GM23338 (cell line): ENCODE results near the gene CAMTA1. TPM values are rescaled to one million over a fixed set of nuclear protein-coding genes. Genes with fewer than 3 reads are reported as not detected.

ENCODE experiments used
- ATAC-seq: fragments of 200-7000 bp; cut with Tn5 transposase; 3 replicates; pipeline ENCODE4 v1.9.1; 2020
- DNase-seq: peaks from one replicate; pipeline ENCODE4 v3.0.0-alpha.2; 2015; ENCODE audit warnings: low spot score
- H2AFZ ChIP-seq: fragments of 200-600 bp; sonication (generic); 2 replicates; pipeline ENCODE4 v1.8.0; 2016; ENCODE audit warnings: antibody characterized with exemption, mild to moderate bottlenecking, moderate library complexity
- H3F3A ChIP-seq: fragments of 200-600 bp; sonication (generic); replicated peaks from 2 replicates; pipeline ENCODE4 v1.8.0; 2017; ENCODE audit warnings: antibody characterized with exemption, mixed run types, low read depth
- H3K27ac ChIP-seq: fragments of 200-600 bp; sonication (generic); 2 replicates; pipeline ENCODE4 v1.6.1; 2016; ENCODE audit warnings: low read depth
- H3K27me3 ChIP-seq: fragments of 200-600 bp; sonication (generic); 2 replicates; pipeline ENCODE4 v1.8.0; 2016; ENCODE audit warnings: mild to moderate bottlenecking, mixed run types, moderate library complexity; ENCODE audit not compliant: insufficient read depth
- H3K36me3 ChIP-seq: fragments of 200-600 bp; sonication (generic); 2 replicates; pipeline ENCODE4 v1.8.0; 2016; ENCODE audit warnings: mild to moderate bottlenecking; ENCODE audit not compliant: insufficient read depth
- H3K4me1 ChIP-seq: fragments of 200-600 bp; sonication (generic); 2 replicates; pipeline ENCODE4 v1.8.0; 2016; ENCODE audit warnings: mild to moderate bottlenecking, moderate library complexity; ENCODE audit not compliant: insufficient read depth
- H3K4me2 ChIP-seq: fragments of 200-600 bp; sonication (generic); 2 replicates; pipeline ENCODE4 v1.7.1; 2017; ENCODE audit warnings: mixed run types
- H3K4me3 ChIP-seq: fragments of 200-600 bp; sonication (generic); 2 replicates; pipeline ENCODE4 v1.6.1; 2016; ENCODE audit warnings: mixed run types
- H3K79me2 ChIP-seq: fragments of 200-600 bp; sonication (generic); replicated peaks from 2 replicates; pipeline ENCODE4 v1.8.0; 2017; ENCODE audit warnings: mild to moderate bottlenecking; ENCODE audit not compliant: insufficient read depth
- H3K9me2 ChIP-seq: fragments of 200-600 bp; sonication (generic); 2 replicates; pipeline ENCODE4 v1.8.0; 2017; ENCODE audit not compliant: insufficient read depth
- H4K20me1 ChIP-seq: fragments of 200-600 bp; sonication (generic); replicated peaks from 2 replicates; pipeline ENCODE4 v1.8.0; 2017; ENCODE audit warnings: mild to moderate bottlenecking; ENCODE audit not compliant: insufficient read depth
- H3K27ac Mint-ChIP-seq: 2 replicates; pipeline ENCODE4 v1.8.0; 2020; ENCODE audit warnings: inconsistent platforms, mild to moderate bottlenecking, moderate library complexity, mixed read lengths
- H3K27me3 Mint-ChIP-seq: 3 replicates; pipeline ENCODE4 v1.8.0; 2022; ENCODE audit warnings: low read depth, mild to moderate bottlenecking, moderate library complexity, mixed read lengths, inconsistent platforms; ENCODE audit not compliant: insufficient read depth, poor library complexity
- H3K36me3 Mint-ChIP-seq: 3 replicates; pipeline ENCODE4 v1.8.0; 2021; ENCODE audit warnings: low read depth, mild to moderate bottlenecking, inconsistent platforms, moderate library complexity, mixed read lengths
- H3K4me1 Mint-ChIP-seq: 3 replicates; pipeline ENCODE4 v1.8.0; 2020; ENCODE audit warnings: mild to moderate bottlenecking, inconsistent platforms, mixed read lengths
- H3K4me3 Mint-ChIP-seq: 3 replicates; pipeline ENCODE4 v1.8.0; 2021; ENCODE audit warnings: moderate library complexity, mild to moderate bottlenecking, inconsistent platforms, mixed read lengths
- H3K9me3 Mint-ChIP-seq: 3 replicates; pipeline ENCODE4 v1.8.0; 2020; ENCODE audit warnings: moderate library complexity, mild to moderate bottlenecking, inconsistent platforms, mixed read lengths
- CREB1 ChIP-seq: fragments of 250-450 bp; sonication (Bioruptor Pico); IDR thresholded peaks from 2 replicates; pipeline ENCODE4 v1.5.0; 2020; ENCODE audit warnings: low read depth, mild to moderate bottlenecking, moderate library complexity
- ETS1 ChIP-seq: IDR thresholded peaks from 2 replicates; pipeline ENCODE4 v1.6.1; 2016; ENCODE audit warnings: antibody characterized with exemption
- EZH2 ChIP-seq: fragments of 200-600 bp; sonication (generic); IDR thresholded peaks from one replicate; pipeline ENCODE4 v1.8.0; 2017; ENCODE audit warnings: antibody characterized with exemption, mild to moderate bottlenecking, low read depth; ENCODE audit not compliant: unreplicated experiment
- REST ChIP-seq: IDR thresholded peaks from one replicate; pipeline ENCODE4 v1.6.1; 2018; ENCODE audit warnings: antibody characterized with exemption; ENCODE audit not compliant: unreplicated experiment
- ZNF114 ChIP-seq: fragments of 250-450 bp; sonication (Bioruptor Pico); IDR thresholded peaks from 2 replicates; pipeline ENCODE4 v1.5.0; 2020; ENCODE audit warnings: mild to moderate bottlenecking, moderate library complexity
- ZNF462 ChIP-seq: fragments of 250-450 bp; sonication (Bioruptor Pico); IDR thresholded peaks from 2 replicates; pipeline ENCODE4 v1.5.0; 2020; ENCODE audit warnings: mild to moderate bottlenecking, moderate library complexity
- polyA plus RNA-seq: library from polyadenylated mRNA; unstranded; fragments of >200 nt; fragmentation: Nextera tagmentation; extraction: Ambion mirVana; gene quantifications from 2 replicates; pipeline ENCODE4 v1.2.1, GENCODE V29; 2016
- total RNA-seq: library from RNA; depleted of rRNA; stranded (reverse); fragments of >200 nt; shearing (Covaris generic); gene quantifications from 2 replicates; pipeline ENCODE4 v1.2.3, GENCODE V29; 2014
- TF ChIP-seq, protein P1 (sequence below), 2 experiments: fragments of 200-600 bp in 1 of 2; sonication (generic) in 1 of 2; conservative IDR thresholded peaks; 2 replicates each; pipeline versions ENCODE4 v1.5.1 to v1.6.1; 2016 to 2017; ENCODE audit warnings: antibody characterized with exemption in 2 of 2, low read depth in 2 of 2, mild to moderate bottlenecking in 2 of 2, moderate library complexity in 1 of 2

Gene CAMTA1
- total and polyA plus RNA-seq, 2 experiments from 2014 or later: 115 to 519 TPM

- H3K4me1 Mint-ChIP-seq: peaks cover 56% of the 10 kb centered on the region
- no peak overlapping the region for H3K27ac Mint-ChIP-seq
- Histone ChIP-seq H3K27ac (no peak overlapping the region), H3F3A (no peaks in the 10 kb centered on the region), H3K36me3 (no peaks in the 10 kb centered on the region), H3K4me2 (no peak overlapping the region), H3K79me2 (no peaks in the 10 kb centered on the region), H3K4me1 (peaks cover 26% of the 10 kb centered on the region), H4K20me1 (no peaks in the 10 kb centered on the region), H3K27me3 (no peaks in the 10 kb centered on the region), H3K9me2 (no peaks in the 10 kb centered on the region), H2AFZ (no peak overlapping the region), H3K4me3 (no peak overlapping the region)
- peaks cover 16% of the 10 kb centered on the region for H3K27me3 Mint-ChIP-seq
- peaks cover 4% of the 10 kb centered on the region; the same call in 2 of the 3 replicates for H3K9me3 Mint-ChIP-seq
- no peak overlapping the region for H3K4me3 Mint-ChIP-seq
- no peak for ATAC-seq
- TF ChIP-seq ZNF114 (CRISPR knock-in tag) (no peak), EZH2 (no peak), REST (no peak), ETS1 (no peak)
- TF ChIP-seq, protein P1, sequence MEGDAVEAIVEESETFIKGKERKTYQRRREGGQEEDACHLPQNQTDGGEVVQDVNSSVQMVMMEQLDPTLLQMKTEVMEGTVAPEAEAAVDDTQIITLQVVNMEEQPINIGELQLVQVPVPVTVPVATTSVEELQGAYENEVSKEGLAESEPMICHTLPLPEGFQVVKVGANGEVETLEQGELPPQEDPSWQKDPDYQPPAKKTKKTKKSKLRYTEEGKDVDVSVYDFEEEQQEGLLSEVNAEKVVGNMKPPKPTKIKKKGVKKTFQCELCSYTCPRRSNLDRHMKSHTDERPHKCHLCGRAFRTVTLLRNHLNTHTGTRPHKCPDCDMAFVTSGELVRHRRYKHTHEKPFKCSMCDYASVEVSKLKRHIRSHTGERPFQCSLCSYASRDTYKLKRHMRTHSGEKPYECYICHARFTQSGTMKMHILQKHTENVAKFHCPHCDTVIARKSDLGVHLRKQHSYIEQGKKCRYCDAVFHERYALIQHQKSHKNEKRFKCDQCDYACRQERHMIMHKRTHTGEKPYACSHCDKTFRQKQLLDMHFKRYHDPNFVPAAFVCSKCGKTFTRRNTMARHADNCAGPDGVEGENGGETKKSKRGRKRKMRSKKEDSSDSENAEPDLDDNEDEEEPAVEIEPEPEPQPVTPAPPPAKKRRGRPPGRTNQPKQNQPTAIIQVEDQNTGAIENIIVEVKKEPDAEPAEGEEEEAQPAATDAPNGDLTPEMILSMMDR (conservative IDR thresholded peaks at IDR 0.05; ENCODE audit: low read depth in 2 of 2): no peak
- no peaks in the 10 kb centered on the region; the same call in 2 of the 3 replicates for H3K36me3 Mint-ChIP-seq
- DNase-seq: no peak
Observed at GRCh38 chr1:6909857-6910256, 124.6 kb downstream of the CAMTA1 start.

DNA sequence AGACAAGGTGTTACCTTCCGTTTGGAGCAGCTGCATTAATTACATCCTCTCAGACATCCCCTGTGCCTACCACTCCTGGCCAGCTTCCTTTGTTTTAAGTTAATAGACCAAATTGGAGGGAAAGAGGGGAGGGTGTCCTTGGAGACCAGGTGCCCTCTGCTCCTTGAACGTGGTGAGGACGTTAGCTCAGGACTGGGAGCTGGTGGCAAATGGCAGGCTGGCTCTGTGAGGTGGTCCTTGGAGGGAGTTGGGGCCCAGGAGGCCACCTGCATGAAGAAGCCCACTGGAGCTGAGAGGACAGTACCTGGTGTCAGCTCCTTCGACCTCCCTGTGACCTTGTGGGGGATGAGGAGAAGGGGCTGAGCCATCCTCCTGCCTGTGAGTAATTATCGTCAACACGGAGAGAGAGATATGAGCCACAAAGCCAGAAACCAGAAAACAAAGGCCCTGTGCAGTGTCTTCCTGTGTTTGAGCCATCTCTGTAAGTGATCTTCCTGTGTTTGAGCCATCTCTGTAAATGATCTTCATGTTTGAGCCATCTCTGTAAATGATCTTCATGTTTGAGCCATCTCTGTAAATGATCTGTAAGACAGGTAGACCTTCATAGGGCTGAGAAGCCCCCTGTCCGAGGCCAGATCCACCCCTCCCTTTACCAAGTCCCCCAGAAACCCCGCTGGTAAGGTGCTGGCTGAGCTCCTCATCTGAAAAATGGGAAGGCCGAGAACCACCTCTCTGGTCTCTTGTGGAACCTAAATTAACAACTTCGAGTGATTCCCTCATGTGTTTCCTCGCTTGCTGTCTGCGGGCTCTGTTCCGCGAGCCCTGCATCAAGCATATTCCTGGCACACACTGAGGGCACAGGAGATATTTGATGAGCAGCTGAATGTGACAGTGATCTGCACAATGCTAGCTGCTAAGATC lies 126.0 kb downstream of the CAMTA1 start:
- no peaks in the 10 kb centered on the region for H3K9me2 ChIP-seq
- DNase-seq: no peak
- Mint-ChIP-seq H3K9me3 (peaks cover 4% of the 10 kb centered on the region; the same call in 2 of the 3 replicates), H3K4me1 (peaks cover 47% of the 10 kb centered on the region), H3K36me3 (no peaks in the 10 kb centered on the region; the same call in 2 of the 3 replicates), H3K27me3 (peaks cover 14% of the 10 kb centered on the region), H3K4me3 (no peak overlapping the region), H3K27ac (no peak overlapping the region; the same call in 1 of the 2 replicates)
- no peaks in the 10 kb centered on the region for H3K79me2 ChIP-seq
- no peak overlapping the region for H3K4me3 ChIP-seq
- H3K27me3 ChIP-seq: no peaks in the 10 kb centered on the region
- ATAC-seq: no peak
- no peak overlapping the region for H3K4me2 ChIP-seq
- H3K27ac ChIP-seq: no peak overlapping the region
- H4K20me1 ChIP-seq: no peaks in the 10 kb centered on the region
- H3K4me1 ChIP-seq: peaks cover 25% of the 10 kb centered on the region
- H2AFZ ChIP-seq: no peak overlapping the region
- no peaks in the 10 kb centered on the region for H3F3A ChIP-seq
- H3K36me3 ChIP-seq: no peaks in the 10 kb centered on the region
- no peak for TF ChIP-seq CREB1 (CRISPR knock-in tag)
- TF ChIP-seq ZNF462: no peak
